ENCODE measurements around the gene ECEL1. TPM values are rescaled to one million over a fixed set of nuclear protein-coding genes. Genes with fewer than 3 reads are reported as not detected.

The ECEL1 gene
- total RNA-seq, 2 experiments from 2014 or later: 0.10 TPM; not detected in 1

DNA sequence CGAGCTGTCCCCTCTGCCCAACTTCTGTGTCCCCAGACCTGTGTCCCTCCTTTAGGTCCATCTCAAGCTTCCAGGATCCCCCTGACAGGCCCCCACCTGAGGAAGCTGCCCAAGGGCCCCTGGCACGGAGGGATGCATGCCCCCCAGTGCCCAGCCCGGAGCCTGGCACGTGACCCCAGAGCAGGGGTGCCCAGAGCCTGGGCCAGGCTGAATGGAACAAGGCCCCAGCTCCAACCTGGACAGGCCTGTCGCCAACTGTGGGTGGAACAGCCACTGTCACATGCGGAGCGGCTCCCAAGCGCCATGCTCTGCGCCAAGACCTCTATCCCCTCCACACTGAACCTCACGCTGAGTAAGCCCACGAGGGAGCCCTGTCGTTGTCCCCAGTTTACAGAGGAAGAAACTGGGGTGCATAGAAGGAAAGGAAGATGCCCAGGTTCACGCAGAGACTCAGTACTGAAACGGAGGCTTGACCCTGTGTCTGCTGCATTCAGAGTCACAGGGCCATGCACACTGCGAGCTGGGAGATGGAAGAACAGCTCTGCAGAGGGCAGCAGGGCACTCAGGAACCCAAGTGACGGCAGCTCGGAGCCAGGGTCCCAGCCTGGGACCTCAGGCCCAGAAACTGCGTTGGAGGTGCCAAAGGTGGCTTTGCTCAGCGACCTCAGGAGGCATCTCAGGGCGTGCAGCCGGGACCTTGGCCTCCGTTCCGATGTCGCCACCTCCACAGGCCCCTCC is 5.5 kb upstream of the ECEL1 start:
- no peak overlapping the region for H3K27ac Mint-ChIP-seq
- CTCF ChIA-PET: no interaction called here
- DNase-seq: no peak

DNA sequence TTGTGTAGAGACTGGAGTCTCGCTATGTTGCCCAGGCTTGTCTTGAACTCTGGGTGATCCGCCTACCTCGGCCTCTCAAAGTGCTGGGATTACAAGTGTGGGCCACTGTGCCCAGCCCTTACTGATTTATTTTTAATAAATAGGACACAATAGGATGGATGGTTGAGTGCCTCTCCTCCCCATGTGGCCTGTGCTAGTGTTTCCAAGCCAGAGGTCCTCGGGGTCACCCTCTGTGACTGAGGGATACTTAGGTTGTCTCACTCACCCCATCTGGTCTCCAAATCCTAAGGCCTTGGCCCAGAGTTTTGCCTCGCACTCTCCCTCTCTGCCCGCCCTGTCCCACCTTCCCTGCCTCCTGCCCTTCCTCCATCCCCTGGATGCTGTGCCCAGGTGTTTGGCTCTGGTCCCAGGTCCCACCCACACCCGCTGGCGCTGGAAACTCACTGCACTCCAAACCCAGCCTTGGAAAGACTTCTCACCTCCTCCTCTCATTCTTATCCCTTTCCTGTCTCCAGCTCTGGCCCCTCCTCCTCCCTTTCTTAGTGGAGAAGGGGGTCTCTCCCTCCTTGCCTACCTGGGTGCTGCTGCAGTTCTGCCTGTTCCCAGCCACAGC is 4.7 kb upstream of the ECEL1 start:
- intact Hi-C loops (cut with micrococcal nuclease): no loop called here
- POLR2A ChIA-PET: no interaction called here
- no peaks in the 10 kb centered on the region for H3K4me1 Mint-ChIP-seq (ENCODE audit: low read depth)

More for the DNA sequence above, 5.5 kb upstream of the ECEL1 start:
- H3K9me3 Mint-ChIP-seq: no peaks in the 10 kb centered on the region
- no peaks in the 10 kb centered on the region for H3K36me3 Mint-ChIP-seq
- intact Hi-C loops (cut with micrococcal nuclease): no loop called here
- no peak overlapping the region for H3K4me3 Mint-ChIP-seq
- POLR2A ChIA-PET: no interaction called here
- no peaks in the 10 kb centered on the region for H3K4me1 Mint-ChIP-seq (ENCODE audit: low read depth)
- H3K27me3 Mint-ChIP-seq: peaks cover 24% of the 10 kb centered on the region

DNA sequence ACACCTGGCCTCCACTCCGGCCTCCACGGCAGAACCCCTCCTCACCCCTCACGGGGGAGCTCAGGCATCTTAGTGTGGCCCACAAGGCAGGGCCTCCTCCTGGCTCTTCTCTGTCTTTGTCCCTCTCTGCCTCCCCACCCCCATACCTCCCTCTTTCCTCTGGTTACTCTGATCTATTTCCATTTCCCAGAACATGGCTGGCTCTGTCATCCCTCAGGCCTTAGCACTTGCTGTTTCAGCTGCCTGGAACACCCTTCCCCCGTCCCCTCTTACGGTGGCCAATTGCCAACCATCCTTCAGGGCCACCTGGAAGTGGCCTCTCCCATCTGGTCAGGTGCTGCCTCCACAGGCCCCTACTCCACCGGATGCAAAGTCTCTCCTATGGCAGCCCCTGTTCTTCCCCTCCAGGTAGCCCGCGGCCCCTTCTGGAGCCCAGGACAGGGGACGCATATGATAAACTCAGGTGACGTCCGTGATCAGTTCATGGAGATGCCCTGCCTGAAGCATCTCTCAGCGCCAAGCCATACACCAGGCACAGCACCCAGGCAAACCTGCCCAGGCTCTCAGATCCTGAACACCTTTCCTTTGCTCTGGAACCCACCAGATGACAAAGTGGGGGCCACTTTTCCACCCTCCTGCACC is 3.6 kb upstream of the ECEL1 start:
- Mint-ChIP-seq H3K9me3 (no peaks in the 10 kb centered on the region), H3K27ac (no peak overlapping the region), H3K27me3 (peaks cover 32% of the 10 kb centered on the region), H3K4me3 (no peak overlapping the region), H3K4me1 (ENCODE audit: low read depth) (peaks cover 4% of the 10 kb centered on the region), H3K36me3 (no peaks in the 10 kb centered on the region)
- ChIA-PET POLR2A (no interaction called here), CTCF (no interaction called here)
- intact Hi-C loops (cut with micrococcal nuclease): no loop called here
- DNase-seq: no peak

More for the DNA sequence above, 4.7 kb upstream of the ECEL1 start:
- Mint-ChIP-seq H3K27me3 (peaks cover 26% of the 10 kb centered on the region), H3K27ac (no peak overlapping the region), H3K4me3 (no peak overlapping the region), H3K9me3 (no peaks in the 10 kb centered on the region), H3K36me3 (no peaks in the 10 kb centered on the region)
- no peak for DNase-seq
- CTCF ChIA-PET: no interaction called here

DNA sequence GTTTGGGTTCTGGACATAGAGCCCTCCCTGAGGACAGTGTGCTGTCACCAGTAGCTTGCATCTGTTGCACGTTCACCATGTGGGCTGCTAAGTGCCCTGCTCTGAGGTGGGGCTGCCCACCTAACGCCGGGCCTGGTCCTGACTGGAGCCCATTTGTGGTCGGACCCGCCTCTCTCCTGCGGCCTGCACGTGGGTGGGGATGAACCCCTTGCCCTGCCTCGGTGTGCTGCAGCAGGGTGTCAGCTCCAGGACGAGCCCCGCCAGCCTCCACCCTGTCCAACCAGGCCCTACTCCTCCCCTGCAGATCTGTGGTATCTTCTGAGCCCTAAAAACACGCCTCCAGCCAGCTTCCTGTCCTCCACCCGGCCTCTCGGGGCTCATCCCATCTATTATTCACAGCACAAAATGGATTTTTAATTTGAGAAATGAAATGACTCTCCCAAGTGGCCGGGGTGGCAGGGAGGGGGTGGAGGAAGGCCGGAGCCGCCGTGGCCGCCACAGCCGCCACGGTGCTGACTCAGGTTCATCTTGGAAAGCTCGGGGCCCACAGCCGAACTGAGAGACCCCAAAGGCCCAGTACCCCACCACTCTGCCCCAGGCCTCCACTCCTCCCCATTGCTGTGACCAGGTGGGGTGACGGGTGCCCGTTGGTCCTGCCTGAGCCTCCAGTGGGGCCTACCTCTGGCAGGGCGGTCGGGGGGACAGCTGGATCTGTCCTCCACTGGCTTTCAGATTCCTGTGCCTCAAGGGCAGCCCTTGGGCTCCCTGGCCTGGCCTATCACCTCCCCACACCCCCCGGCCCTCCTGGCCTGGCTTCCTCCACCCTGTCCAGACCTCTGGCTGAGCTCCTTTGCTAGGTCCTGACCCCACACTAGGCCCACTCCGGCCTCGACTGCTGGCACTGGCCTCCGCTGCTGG is 2.8 kb upstream of the ECEL1 start:
- ChIA-PET CTCF (interaction anchor here (0.7 to 1.4 kb wide), 2 partner anchors 32 to 43 kb away, joined by 3 to 4 read pairs; no protein-coding TSS in a partner anchor), POLR2A (no interaction called here)
- no peaks in the 10 kb centered on the region for H3K36me3 Mint-ChIP-seq
- H3K4me1 Mint-ChIP-seq (ENCODE audit: low read depth): peaks cover 4% of the 10 kb centered on the region
- no peaks in the 10 kb centered on the region for H3K9me3 Mint-ChIP-seq
- no peak overlapping the region for H3K27ac Mint-ChIP-seq
- DNase-seq: no peak
- peaks cover 32% of the 10 kb centered on the region for H3K27me3 Mint-ChIP-seq
- intact Hi-C loops (cut with micrococcal nuclease): no loop called here
- H3K4me3 Mint-ChIP-seq: no peak overlapping the region

DNA sequence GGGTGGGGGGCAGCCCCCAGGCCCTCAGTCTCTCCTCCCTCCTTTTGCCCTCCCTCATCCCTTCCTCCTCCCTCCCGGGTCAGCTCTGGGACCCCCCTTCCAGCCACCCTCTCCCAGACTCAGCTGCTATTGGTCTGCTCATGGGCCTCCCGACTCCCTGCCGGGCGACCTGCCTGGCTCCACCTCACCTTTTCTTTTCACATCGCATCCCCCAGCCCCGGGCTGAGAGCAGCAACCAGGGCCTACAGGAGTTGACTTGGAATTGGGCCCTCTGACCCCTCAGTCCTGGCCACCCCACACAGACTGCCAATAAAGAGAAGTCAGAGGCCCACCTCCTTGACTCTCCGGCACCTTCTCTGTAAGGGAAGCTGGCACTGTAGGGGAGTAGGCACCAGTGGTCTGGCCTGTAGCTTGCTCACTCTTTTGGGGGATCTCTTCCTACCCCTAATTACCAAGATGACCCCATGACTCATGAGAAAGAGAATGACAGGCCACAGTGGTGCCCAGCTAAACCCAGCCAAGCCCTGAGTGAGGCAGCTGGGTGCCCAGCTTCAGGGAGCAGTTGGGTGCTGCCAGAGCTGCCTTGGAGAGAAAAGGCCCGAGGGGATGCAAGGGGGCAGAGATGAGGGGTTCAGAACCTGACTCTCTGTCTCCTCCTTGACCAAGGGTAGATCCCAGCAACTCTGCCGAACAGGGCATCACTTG is 2.0 kb upstream of the ECEL1 start:
- Mint-ChIP-seq H3K4me1 (ENCODE audit: low read depth) (peaks cover 8% of the 10 kb centered on the region), H3K4me3 (no peak overlapping the region), H3K27ac (no peak overlapping the region), H3K36me3 (no peaks in the 10 kb centered on the region), H3K9me3 (no peaks in the 10 kb centered on the region), H3K27me3 (peaks cover 40% of the 10 kb centered on the region)
- no peak for DNase-seq
- intact Hi-C loops (cut with micrococcal nuclease): no loop called here
- POLR2A ChIA-PET: no interaction called here
- CTCF ChIA-PET: interaction anchor here (0.7 to 1.4 kb wide), 2 partner anchors 33 to 43 kb away, joined by 3 to 4 read pairs; no protein-coding TSS in a partner anchor

DNA sequence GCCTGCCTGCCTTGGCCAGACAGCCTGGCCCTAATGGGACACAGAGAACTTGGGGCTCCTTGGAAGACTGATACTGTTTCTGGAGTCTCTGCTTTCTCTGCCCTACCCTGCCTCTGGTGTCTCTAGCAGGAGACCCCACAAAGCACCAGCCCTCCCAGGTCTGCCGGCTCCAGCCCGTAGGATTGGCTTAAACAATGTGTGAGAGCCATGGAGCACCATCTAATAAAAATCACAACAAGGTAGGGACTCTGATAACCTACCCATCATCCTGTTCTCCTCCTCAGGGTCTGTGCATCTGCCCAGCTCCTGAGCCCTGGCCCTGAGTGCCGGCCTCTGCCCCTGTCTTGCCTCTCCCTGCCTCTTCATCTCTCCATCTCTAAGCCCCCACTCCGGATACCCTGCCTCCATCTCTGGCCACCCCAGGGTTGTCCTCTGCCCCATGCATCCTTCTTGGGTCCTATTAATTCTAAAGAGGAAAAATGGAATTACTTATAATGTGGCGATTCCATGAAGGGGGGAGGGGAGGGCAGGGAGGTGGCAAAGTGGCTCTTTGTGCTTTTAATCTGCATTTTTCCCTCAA is 1.2 kb upstream of the ECEL1 start:
- ChIA-PET POLR2A (no interaction called here), CTCF (no interaction called here)
- intact Hi-C loops (cut with micrococcal nuclease): no loop called here
- Mint-ChIP-seq H3K9me3 (no peaks in the 10 kb centered on the region), H3K27ac (no peak overlapping the region), H3K27me3 (peaks cover 48% of the 10 kb centered on the region), H3K4me3 (no peak overlapping the region), H3K4me1 (ENCODE audit: low read depth) (peaks cover 8% of the 10 kb centered on the region), H3K36me3 (no peaks in the 10 kb centered on the region)
- DNase-seq: no peak

DNA sequence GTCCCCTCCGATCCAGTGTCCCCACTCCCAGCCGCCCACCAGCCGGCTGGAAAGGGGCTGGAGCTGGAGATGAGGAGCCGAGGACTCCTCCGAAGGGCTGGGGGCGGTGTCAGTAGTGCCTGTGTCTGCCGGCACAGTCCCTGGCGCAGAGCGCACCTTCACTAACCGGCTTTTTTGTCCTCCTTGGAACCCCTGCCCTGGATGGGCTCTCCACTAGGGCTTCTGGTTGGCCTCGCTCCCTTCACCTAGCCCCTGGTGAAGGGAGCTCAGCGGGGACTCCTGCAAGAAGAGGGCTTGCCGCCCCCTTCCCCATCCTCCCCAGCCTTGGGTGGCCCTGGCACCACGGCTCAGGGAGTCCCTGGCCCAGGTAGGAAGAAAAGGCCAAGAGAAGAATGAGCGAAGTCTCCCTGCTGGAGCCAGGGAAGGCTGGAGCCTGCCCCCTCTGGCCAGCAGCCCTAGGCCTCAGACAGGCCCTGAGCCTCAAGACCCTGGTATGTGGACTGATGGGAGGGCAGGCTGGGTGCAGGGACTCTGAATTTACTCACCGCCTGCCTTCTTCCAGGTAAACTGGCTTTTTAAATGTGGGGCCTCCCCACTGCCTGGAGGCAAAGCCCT is 570 bp upstream of the ECEL1 start:
- Mint-ChIP-seq H3K36me3 (no peaks in the 10 kb centered on the region), H3K27me3 (peaks cover 48% of the 10 kb centered on the region), H3K4me1 (ENCODE audit: low read depth) (peaks cover 8% of the 10 kb centered on the region), H3K4me3 (no peak overlapping the region), H3K9me3 (no peaks in the 10 kb centered on the region), H3K27ac (no peak overlapping the region)
- intact Hi-C loops (cut with micrococcal nuclease): no loop called here
- ChIA-PET POLR2A (no interaction called here), CTCF (no interaction called here)
- DNase-seq: no peak

DNA sequence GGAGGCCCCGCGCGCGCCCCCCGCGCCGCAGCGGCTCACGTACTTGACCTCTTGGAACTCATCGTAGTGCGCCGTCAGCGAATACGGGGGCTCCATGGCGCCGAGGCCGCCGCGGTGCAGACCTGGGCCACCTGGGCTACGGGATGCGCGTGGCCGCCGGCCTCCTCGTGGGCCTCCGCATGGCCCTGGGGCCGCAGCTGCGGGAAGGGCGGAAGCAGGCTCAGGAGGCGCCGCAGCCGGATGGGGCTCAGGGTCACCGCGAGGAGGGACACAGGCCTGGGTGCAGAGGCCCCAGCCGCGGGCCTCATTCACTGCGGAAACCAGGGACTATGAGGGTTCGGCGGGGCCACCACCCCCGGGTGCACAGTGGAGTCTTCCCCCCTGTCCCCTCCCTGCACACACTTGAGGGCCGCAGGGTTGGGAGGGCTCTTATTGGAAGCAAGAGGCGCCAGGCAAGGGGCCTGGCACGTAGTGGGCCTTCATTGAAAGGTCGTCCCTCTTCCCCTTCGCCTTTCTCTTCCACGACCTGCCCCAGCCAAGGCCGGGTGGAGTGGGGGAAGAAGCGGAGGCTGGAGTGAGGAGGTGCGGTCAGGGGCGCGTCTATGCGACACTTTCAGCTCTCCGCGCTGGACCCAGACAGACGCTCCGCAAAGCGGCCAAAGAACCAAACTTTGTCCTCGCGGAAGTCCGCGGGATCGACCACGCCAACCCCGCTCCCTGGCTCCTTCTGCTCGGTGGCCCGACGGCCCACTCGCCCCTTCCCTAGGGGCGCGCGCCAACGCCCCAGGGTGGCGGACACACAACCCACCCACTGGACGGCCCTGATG is 863 bp downstream of the ECEL1 start:
- no peaks in the 10 kb centered on the region for H3K36me3 Mint-ChIP-seq
- peaks cover 52% of the 10 kb centered on the region for H3K27me3 Mint-ChIP-seq
- H3K4me1 Mint-ChIP-seq (ENCODE audit: low read depth): peaks cover 8% of the 10 kb centered on the region
- no peak overlapping the region for H3K27ac Mint-ChIP-seq
- CTCF ChIA-PET: no interaction called here
- H3K9me3 Mint-ChIP-seq: no peaks in the 10 kb centered on the region
- DNase-seq: no peak
- no peak overlapping the region for H3K4me3 Mint-ChIP-seq
- intact Hi-C loops (cut with micrococcal nuclease): no loop called here
- POLR2A ChIA-PET: no interaction called here

DNA sequence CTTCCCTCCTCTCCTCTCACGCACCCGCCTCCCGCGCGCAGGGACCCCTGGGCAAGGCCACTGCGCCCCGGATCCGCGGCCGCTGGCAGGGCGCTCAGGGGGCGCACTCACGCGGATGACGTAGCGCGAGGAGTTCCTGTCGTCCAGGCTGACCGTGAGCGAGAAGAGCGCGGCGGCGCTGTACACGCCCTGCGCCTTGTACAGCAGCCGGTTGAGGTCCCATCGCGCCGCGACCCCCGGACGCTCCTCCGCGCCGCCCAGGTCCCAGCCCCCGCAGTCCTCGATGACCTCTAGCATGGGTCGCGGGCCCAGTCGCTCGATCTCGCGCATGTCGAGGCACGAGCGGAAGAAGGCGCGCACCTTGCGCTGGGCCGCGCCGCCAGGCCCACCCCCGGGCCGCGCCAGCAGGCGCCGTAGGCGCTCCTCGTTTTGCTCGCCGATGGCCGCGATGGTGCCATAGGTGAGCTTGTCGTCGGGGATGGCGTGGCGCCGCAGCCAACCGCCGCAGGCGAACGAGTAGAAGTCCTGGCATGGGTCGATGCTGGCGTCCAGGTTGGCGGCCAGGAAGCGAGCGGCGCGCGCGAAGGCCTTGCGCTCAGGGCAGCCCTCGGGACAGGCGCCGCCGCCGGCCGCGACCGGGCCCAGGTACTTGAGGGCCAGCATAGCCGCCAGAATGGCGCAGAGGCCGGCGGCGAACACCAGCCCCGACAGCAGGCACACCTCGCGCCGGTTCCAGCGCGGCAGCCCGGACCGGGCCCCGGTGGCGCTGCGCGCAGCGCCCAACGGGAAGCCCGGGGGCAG is 1.7 kb downstream of the ECEL1 start:
- no peak for DNase-seq
- Mint-ChIP-seq H3K27ac (no peak overlapping the region), H3K27me3 (peaks cover 45% of the 10 kb centered on the region), H3K4me3 (no peak overlapping the region), H3K9me3 (no peaks in the 10 kb centered on the region), H3K36me3 (no peaks in the 10 kb centered on the region), H3K4me1 (ENCODE audit: low read depth) (peaks cover 8% of the 10 kb centered on the region)
- ChIA-PET POLR2A (no interaction called here), CTCF (no interaction called here)
- intact Hi-C loops (cut with micrococcal nuclease): no loop called here

DNA sequence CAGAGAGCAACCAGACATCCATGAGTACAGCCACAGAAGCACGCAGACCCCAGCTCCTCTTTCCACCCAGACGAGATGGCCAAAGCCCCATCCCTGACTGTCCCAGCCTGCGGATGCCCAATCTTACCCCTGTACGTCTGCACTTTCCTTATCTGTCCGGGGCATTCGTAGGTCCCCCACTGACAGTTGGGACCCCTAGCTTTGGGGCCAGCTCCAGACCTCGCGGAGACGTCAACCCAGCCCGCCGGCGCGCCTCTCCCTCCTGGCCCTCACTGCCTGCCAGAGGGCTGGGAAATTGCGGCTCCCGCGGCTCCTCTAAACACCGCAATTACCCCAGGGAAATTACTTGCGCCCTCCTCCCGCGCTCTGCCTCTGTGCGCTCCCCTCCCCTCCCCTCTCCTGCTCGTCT is 2.3 kb downstream of the ECEL1 start:
- H3K4me3 Mint-ChIP-seq: no peak overlapping the region
- no peaks in the 10 kb centered on the region for H3K36me3 Mint-ChIP-seq
- DNase-seq: no peak
- peaks cover 8% of the 10 kb centered on the region for H3K4me1 Mint-ChIP-seq (ENCODE audit: low read depth)
- CTCF ChIA-PET: no interaction called here
- H3K9me3 Mint-ChIP-seq: no peaks in the 10 kb centered on the region
- no peak overlapping the region for H3K27ac Mint-ChIP-seq
- H3K27me3 Mint-ChIP-seq: peaks cover 45% of the 10 kb centered on the region
- intact Hi-C loops (cut with micrococcal nuclease): no loop called here
- POLR2A ChIA-PET: no interaction called here

Measured in activated CD4-positive, alpha-beta memory T cell treated with anti-CD3 and anti-CD28 coated beads for 36 hours (primary cell).